Activated naive CD8-positive, alpha-beta T cell treated with anti-CD3 and anti-CD28 coated beads for 36 hours (primary cell): ENCODE measurements around the gene TACC2. TPM values are rescaled to one million over a fixed set of nuclear protein-coding genes. Genes with fewer than 3 reads are reported as not detected.

ENCODE experiments used
- DNase-seq: peaks from one replicate; pipeline ENCODE4 v3.0.0; 2021
- H3K27ac Mint-ChIP-seq: one replicate; pipeline ENCODE4 v1.8.0; 2022; ENCODE audit warnings: mild to moderate bottlenecking, moderate library complexity, mixed read lengths
- H3K27me3 Mint-ChIP-seq: one replicate; pipeline ENCODE4 v1.8.0; 2022; ENCODE audit warnings: mild to moderate bottlenecking, mixed read lengths
- H3K36me3 Mint-ChIP-seq: one replicate; pipeline ENCODE4 v1.8.0; 2021; ENCODE audit warnings: mild to moderate bottlenecking, mixed read lengths
- H3K4me1 Mint-ChIP-seq: one replicate; pipeline ENCODE4 v1.8.0; 2021; ENCODE audit warnings: mixed read lengths
- H3K4me3 Mint-ChIP-seq: one replicate; pipeline ENCODE4 v1.8.0; 2022; ENCODE audit warnings: mild to moderate bottlenecking, moderate library complexity, mixed read lengths
- H3K9me3 Mint-ChIP-seq: one replicate; pipeline ENCODE4 v1.8.0; 2022; ENCODE audit warnings: mixed read lengths
- total RNA-seq, 2 experiments: library from RNA; stranded (reverse); gene quantifications; one replicate each; pipeline ENCODE4 v1.2.3, GENCODE V29; 2021

TACC2 gene
- total RNA-seq, 2 experiments from 2014 or later, result not detected

DNA sequence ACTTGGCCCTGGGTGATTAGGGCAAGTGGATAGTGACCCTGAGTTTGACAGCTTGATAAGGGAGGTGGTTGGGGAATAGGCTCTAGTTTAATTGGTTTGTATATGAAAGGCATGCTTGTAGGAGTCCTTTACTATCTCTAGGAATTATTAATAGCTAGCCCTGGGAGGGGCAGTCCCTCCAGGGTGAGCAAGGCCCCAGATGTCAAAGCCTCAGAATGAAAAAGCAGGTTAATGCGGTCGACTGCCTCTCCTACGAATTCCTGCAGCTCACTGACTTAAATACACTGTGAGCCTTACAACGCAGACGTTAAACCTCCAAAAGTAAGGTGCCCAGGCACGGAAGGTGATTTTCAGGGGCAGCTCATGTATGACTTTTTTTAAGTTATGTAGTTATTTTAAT, 276.9 kb downstream of the TACC2 start:
- DNase-seq, result no peak
- Mint-ChIP-seq H3K4me1 (no peaks in the 10 kb centered on the region), H3K27me3 (peaks cover 42% of the 10 kb centered on the region), H3K4me3 (no peak overlapping the region), H3K27ac (no peak overlapping the region), H3K36me3 (no peaks in the 10 kb centered on the region), H3K9me3 (peaks cover 18% of the 10 kb centered on the region)

DNA sequence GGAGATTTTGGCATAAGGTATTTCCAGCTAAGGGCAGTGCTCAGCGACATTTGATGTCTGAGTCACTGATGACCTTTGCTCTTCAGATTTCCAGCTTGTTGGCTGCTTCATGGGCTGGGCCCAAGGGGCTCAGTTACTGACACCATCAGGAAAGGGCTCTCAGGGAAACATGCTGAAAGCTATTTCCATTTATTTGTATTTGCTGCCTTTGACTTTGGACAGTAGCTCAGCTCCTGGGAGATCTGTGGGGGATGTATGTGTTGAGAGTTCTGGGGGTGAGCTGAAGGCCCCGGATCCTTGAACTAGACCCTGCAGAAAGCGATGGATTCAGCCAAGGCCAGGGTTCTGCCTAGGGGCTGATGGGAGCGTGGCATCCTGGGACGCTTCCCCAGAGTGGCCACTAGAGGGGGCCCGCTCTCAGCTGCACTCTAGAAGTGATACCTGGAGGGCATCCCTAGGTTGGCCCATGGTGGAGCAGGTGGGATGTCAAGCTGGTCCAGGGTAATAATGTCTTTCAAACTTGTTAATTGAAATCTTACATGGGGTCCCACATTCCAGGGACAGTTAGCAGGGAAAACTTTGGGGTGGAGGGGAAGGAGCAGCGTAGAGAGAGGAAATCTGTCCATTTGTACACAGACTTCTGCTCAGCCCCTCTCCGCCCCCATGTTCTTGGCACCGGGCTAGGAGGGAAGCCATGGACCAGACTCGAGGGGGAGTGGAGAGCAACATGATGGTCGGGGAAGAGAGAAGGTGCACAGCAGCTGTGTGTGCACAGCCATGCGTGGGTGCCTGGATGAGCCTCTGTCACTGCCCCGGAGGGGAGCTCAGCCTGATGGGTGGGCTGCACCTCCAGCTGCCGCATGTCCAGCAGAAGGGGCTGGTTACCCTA, 279.1 kb downstream of the TACC2 start:
- Mint-ChIP-seq H3K9me3 (peaks cover 9% of the 10 kb centered on the region), H3K27me3 (peaks cover 38% of the 10 kb centered on the region), H3K36me3 (no peaks in the 10 kb centered on the region), H3K27ac (no peak overlapping the region), H3K4me3 (no peak overlapping the region), H3K4me1 (no peaks in the 10 kb centered on the region)
- peak; percentile 23 for DNase-seq

DNA sequence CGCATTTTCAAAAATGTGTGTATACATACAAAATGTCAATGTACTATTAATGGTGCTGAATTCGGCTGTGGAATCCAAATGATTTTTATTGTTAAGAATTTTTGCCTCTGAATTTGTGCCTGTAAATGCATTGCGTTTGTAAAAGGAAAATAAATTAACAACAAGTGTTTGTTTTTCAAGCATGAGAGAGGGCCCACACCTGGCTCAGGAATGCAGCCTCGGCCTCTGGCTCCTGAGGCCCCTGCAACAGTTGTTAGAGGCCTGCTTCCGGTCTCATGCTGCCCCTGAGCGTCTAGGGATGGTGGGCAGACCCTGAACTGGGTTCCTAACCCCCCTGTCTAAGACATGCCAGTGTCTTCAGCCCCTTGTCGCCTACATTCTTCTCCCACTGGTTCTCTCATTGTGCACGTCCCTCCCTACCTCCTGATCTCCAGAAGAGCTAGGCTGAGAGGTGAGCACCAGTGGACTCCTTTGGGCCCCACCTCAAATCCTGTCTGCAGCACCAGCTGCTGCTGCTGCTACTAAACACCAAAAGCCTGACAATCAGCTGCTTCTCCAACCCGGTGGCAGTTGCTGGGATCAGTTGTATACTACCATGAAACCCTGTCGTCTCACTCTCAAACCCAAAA, 280.2 kb downstream of the TACC2 start:
- H3K9me3 Mint-ChIP-seq, result peaks cover 3% of the 10 kb centered on the region
- H3K27ac Mint-ChIP-seq, result no peak overlapping the region
- peaks cover 39% of the 10 kb centered on the region for H3K27me3 Mint-ChIP-seq
- no peak overlapping the region for H3K4me3 Mint-ChIP-seq
- no peak for DNase-seq
- H3K4me1 Mint-ChIP-seq, result no peaks in the 10 kb centered on the region
- H3K36me3 Mint-ChIP-seq, result no peaks in the 10 kb centered on the region

DNA sequence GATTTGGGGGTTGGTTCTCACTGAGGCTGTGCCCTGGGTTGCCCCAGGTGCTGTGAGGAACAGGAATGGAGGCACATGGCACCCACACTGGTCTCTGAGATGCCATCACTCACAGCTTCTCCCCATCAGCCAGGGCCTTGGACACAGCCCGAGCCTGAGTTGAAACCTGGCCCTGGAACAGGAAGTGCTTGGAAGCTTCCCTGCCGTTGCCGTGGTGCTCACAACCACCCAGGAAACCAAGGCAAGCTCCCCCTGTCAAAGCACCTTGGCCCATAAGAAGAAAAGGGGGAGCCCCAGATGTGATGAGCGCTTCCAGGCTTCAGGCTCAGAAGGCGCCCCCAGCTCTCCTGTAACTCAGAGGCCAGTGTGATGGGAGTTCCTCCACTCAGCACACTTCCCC, 282.1 kb downstream of the TACC2 start, which contains the start of gene BTBD16:
BTBD16 (plus strand) TSS at position 221 of the 400 bp plus-strand sequence. CDS start 3,786 bp downstream, outside the sequence.
- H3K27me3 Mint-ChIP-seq, result peaks cover 25% of the 10 kb centered on the region
- H3K36me3 Mint-ChIP-seq, result no peaks in the 10 kb centered on the region
- DNase-seq, result no peak
- H3K9me3 Mint-ChIP-seq, result no peaks in the 10 kb centered on the region
- H3K4me3 Mint-ChIP-seq, result no peak within 1 kb of the TSS
- H3K4me1 Mint-ChIP-seq, result no peaks in the 10 kb centered on the region
- H3K27ac Mint-ChIP-seq, result no peak within 1 kb of the TSS

DNA sequence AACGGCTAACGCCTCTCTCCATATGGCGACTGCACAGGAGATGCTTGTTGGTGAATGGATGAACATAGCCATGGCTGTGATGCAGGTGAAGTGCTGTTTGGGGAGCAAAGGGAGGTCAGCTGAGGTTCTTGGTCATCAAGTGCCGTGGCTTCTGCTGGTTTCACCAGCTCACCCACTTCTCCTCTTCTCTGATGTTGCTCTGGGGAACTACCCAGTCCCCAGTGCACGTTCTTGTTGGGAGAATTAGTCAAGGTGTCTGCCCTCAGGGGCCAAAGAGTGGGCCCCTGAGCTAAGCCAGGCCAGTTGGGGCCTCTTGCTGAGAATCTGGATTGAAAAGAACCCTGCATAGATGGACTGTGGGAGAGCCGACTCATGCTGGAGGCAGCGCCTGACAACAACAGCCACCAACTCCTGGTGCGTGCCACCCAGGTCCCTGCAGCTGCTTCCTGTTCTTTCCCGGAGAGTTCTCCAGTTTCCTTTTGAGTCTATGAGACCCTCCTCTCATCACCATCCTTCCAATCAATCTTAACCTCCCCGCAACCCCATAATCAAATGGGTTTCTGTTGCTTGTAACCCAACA, 285.1 kb downstream of the TACC2 start:
- no peak for DNase-seq
- Mint-ChIP-seq H3K36me3 (no peaks in the 10 kb centered on the region), H3K4me3 (no peak overlapping the region), H3K4me1 (no peaks in the 10 kb centered on the region), H3K27me3 (peaks cover 11% of the 10 kb centered on the region), H3K9me3 (no peaks in the 10 kb centered on the region), H3K27ac (no peak overlapping the region)

DNA sequence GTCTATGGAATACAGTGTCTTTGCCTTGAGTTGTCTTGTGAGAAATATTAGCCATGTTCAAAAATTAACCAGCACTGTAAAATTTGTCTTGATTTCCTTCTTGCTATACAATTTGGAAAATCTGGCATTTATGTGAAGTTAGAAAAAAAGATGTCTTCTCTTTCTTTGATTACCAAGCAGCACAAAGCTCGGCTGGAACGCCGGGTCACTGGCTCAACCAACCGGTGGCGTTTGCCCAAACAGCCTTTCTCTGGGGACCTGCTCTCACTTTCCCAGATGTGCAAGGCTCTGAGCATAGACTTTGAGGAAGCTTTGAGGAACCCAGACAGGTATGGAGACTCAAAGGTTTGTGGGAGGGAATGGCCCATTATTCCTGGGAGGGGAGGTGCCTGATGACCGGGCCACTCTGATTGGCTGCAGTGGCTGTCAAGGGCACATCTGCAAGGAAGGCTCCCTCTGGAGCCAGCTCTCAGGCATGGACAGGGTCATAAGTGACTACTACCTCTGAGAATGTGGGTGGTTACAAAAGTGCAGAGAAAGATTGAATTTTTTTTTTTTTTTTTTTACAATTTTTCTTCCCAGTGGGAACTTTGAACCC, 287.7 kb downstream of the TACC2 start:
- DNase-seq, result no peak
- peaks cover 24% of the 10 kb centered on the region for H3K27me3 Mint-ChIP-seq
- no peaks in the 10 kb centered on the region for H3K4me1 Mint-ChIP-seq
- H3K27ac Mint-ChIP-seq, result no peak overlapping the region
- no peaks in the 10 kb centered on the region for H3K36me3 Mint-ChIP-seq
- no peaks in the 10 kb centered on the region for H3K9me3 Mint-ChIP-seq
- no peak overlapping the region for H3K4me3 Mint-ChIP-seq

DNA sequence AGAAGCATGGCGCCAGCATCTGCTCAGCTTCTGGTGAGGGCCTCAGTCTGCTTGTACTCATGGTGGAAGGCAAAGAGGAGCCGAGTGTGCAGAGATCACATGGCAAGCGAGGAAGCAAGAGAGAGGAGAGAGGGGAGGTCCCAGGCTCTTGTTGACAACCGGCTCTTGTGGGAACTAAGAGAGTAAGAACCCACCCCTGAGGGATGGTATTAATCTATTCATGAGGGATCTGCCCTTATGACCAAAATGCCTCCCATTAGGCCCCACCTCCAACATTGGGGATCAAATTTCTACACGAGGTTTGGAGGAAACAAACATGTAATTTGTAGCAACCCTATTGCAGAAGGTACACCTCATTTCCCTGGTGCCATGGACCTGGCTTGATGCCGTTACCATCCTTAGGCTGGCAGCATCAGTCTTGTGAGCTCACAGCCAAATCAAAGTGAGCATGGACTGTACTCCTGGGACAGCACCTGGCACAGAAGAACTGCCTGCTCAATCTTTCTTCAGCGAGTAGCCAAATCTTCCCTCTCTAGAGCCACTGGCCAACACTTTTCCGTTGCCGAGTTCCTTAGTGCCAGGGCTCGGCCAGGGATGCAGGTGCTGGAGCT, 288.7 kb downstream of the TACC2 start:
- Mint-ChIP-seq H3K4me1 (no peaks in the 10 kb centered on the region), H3K36me3 (no peaks in the 10 kb centered on the region), H3K27me3 (peaks cover 30% of the 10 kb centered on the region), H3K9me3 (no peaks in the 10 kb centered on the region), H3K4me3 (no peak overlapping the region), H3K27ac (no peak overlapping the region)
- no peak for DNase-seq

DNA sequence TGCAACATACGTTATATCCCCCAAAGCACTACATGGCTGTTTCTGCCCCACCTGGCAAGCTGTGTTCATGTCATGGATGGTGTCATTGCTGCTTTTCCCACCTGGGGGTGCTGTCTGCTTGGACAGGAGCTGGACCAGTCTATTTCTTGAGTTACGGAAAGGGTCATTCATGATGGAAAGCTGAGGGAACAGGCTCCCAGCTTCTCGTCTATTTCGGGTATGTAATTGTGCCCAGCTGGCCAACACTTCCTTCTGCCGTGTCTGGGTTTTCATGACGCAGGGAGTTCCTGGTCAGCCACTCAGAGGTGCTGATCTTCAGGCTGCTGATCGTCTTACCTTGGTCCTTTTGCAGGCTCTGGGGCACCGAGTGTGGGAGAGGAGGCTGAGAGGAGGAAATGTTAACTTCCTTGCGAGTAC, 290.8 kb downstream of the TACC2 start:
- H3K4me1 Mint-ChIP-seq, result no peaks in the 10 kb centered on the region
- no peak for DNase-seq
- no peaks in the 10 kb centered on the region for H3K36me3 Mint-ChIP-seq
- no peak overlapping the region for H3K27ac Mint-ChIP-seq
- H3K4me3 Mint-ChIP-seq, result no peak overlapping the region
- no peaks in the 10 kb centered on the region for H3K9me3 Mint-ChIP-seq
- H3K27me3 Mint-ChIP-seq, result peaks cover 27% of the 10 kb centered on the region

DNA sequence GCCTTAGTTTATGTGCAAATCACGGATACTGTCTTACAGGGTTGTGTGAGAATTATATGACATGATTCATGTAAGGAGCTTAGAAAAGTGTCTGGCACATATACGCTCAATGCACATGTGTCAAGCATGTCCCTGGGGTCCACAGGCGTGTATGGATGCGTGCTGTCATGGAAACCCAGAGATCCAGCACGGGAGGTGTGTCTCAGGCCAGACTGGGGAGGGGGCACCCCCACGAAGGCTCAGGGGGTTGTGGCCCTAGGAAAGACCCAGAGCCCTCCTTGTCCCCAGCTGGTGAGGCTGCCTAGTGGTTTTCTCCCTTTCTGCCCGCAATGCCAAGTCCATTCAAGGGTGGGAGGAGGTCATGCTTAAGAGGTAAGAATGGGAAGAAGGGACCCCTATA, 291.2 kb downstream of the TACC2 start:
- DNase-seq, result no peak
- Mint-ChIP-seq H3K27ac (no peak overlapping the region), H3K9me3 (no peaks in the 10 kb centered on the region), H3K4me3 (no peak overlapping the region), H3K27me3 (peaks cover 27% of the 10 kb centered on the region), H3K36me3 (no peaks in the 10 kb centered on the region), H3K4me1 (no peaks in the 10 kb centered on the region)

DNA sequence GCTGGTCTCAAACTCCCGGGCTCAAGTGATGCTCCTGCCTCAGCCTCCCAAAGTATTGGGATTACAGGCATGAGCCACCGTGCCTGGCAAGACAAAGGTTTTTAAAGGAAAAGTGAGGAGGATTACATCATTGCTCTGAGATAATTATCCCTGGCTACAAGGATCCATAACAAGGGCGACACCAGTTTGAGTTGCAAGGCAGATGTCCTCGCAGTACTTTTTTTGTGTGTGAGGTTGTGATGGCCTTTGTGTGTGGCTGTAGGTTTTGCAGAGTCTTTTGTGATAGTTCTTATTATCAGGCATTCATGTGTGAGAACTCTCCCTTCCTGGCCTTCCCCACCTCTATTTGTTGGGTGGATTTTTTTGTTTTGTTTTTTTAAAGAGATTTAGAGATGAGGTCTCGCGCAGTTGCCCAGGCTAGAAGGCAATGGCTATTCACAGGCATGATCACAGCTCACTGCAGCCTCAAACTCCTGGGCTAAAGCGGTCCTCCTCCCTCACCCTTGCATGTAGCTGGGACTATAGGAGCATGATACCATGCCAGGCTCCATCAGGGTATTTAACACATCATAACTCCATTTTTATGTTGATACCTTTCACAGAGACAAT, 292.2 kb downstream of the TACC2 start:
- Mint-ChIP-seq H3K27ac (no peak overlapping the region), H3K27me3 (peaks cover 27% of the 10 kb centered on the region), H3K9me3 (no peaks in the 10 kb centered on the region), H3K36me3 (no peaks in the 10 kb centered on the region), H3K4me3 (no peak overlapping the region), H3K4me1 (no peaks in the 10 kb centered on the region)
- DNase-seq, result no peak

DNA sequence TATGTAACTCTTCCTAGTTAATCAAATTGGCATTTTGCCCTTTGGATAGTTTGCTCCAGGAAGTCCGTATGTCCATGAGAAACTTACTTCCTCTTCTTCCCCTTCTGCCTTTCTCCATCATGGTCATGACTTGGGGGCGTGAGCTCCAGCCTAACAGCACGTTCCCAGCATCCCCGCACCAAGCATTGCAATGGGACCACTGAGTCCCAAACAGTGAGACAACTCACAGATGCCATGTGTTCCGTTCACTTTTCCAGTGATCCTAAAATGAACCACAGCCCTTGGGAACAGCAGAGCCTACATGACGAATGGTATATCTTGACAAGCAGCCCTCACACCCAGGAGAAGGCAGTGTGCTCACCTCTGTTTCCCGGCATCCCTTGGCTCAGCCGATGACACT, 292.8 kb downstream of the TACC2 start:
- Mint-ChIP-seq H3K36me3 (no peaks in the 10 kb centered on the region), H3K9me3 (no peaks in the 10 kb centered on the region), H3K27me3 (peaks cover 29% of the 10 kb centered on the region), H3K4me3 (no peak overlapping the region), H3K4me1 (no peaks in the 10 kb centered on the region), H3K27ac (no peak overlapping the region)
- no peak for DNase-seq

DNA sequence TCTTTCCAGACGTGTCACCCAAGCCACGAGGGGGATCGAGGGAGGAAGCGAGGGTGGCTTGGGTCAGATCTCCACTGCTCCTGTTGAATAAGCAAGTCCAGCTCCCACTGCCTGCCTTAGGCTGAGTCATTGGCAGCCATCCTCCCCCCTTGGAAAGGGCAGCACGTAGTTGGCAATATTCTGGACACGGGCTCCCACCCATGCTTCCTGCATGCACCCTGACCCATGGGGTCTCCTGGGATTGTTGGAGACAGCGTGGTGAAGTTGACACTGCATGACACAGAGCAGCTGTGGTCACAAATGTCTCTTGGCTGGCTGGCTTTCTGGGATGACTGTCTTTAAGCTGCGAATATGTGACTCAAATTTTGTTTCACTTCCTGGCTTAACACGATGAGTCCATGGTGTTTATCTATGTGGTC, 293.3 kb downstream of the TACC2 start:
- no peaks in the 10 kb centered on the region for H3K36me3 Mint-ChIP-seq
- no peak for DNase-seq
- H3K4me3 Mint-ChIP-seq, result no peak overlapping the region
- H3K9me3 Mint-ChIP-seq, result no peaks in the 10 kb centered on the region
- no peaks in the 10 kb centered on the region for H3K4me1 Mint-ChIP-seq
- H3K27ac Mint-ChIP-seq, result no peak overlapping the region
- H3K27me3 Mint-ChIP-seq, result peaks cover 30% of the 10 kb centered on the region

DNA sequence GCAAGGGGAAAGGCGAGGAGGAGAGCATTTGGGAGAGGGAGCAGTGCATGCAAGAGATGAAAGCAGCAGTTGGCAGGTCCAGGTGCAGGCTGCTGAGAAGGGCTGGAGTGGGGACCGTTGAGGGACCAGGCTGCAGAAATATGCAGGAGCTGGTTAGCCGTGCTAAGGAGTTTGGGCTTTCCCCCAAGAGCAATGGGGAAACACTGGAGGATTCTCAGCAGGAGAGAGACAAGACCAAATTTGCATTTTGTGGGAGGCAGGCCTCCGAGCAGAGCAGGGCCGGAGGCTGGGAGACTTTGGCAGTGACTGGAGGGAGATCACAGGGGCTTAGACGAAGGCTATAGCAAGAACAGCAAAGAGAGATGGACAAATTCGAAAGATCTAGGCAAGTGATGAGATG, 293.9 kb downstream of the TACC2 start:
- Mint-ChIP-seq H3K36me3 (no peaks in the 10 kb centered on the region), H3K4me3 (no peak overlapping the region), H3K27ac (no peak overlapping the region), H3K4me1 (no peaks in the 10 kb centered on the region), H3K27me3 (peaks cover 30% of the 10 kb centered on the region), H3K9me3 (no peaks in the 10 kb centered on the region)
- no peak for DNase-seq

DNA sequence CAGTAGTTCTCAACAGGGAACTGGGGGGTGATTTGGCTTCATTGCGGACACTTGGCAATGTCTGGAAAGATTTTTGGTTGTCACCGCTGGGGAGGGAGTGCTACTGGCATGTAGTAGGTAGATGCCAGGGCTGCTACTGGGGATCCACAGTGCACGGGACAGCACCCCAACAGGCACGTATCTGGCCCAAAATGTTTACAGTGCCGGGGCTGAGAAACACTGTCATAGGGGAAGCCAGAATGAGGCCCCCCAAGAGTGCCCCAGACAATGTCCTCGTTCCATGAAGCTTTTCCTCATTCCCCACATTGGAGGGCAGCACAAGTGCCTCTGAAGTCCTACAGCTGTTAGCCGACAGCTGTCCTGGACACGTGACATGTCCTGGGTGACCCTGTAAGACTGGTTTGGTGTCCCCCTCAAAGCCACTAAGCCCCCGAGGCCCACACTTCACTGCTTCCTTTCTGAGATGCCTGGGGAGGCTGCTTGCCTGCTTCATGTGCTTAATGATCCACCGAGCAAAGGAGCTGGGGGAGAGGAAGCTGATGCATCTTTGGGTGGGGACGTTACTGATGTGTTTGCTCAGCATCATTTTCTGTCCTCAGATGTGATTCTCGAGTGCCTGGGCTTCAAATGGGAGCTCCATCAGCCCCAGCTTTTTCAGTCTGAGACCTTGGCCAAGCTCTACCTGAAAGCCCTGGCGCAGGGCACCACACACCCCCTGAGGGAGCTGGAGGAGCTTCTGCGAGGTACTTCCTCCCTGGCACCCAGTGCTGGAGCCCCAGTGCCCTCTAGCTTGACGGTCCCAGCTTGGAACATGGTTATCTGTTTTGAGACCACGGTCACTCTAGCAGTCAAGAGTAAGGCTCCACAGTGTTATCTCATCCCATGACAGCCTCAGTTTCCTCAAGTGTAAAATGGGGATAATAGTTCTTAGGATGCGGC, 296.8 kb downstream of the TACC2 start:
- Mint-ChIP-seq H3K27me3 (peaks cover 19% of the 10 kb centered on the region), H3K4me1 (no peaks in the 10 kb centered on the region), H3K4me3 (no peak overlapping the region), H3K27ac (no peak overlapping the region), H3K36me3 (no peaks in the 10 kb centered on the region), H3K9me3 (no peaks in the 10 kb centered on the region)
- DNase-seq, result no peak
